ENCODE measurements around the gene TADA3. TPM values are rescaled to one million over a fixed set of nuclear protein-coding genes. Genes with fewer than 3 reads are reported as not detected.
A peak's percentile ranks its signal among the peaks of the same experiment; 100 is the strongest.
"Not testable (repeated sequence)": the region's sequence is repeated elsewhere in the genome, so short reads cannot be mapped to it uniquely, and the experiment has no call there.

Gene TADA3
- total and polyA plus RNA-seq, 2 experiments from 2014 or later: 97.2 to 137 TPM

DNA sequence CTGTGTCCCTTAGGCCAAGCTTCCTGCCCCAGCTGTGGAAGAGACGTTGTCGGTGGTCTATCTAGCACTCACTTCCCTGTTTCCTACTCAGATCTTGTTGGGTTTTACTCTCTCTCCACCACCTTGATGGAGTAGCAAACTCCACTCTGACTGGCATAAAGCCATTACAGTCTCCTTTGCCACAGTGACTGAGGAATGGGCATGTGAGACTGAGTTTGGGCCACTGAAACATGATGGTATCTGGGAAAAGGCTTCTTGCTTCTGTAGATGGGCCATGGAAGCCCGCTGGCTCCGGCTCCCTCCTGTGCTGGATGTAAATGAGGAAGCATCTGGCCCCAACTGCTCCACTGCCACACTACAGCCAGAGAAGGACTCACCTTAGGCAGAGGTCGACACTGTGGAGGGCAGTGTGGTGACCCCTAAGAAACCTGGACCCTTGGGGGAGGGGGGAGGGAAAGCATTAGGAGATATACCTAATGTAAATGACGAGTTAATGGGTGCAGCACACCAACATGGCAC, 13.1 kb downstream of the TADA3 start:
- no peak for DNase-seq (ENCODE audit: low read depth in 1 of 2, low spot score in 1 of 2)
- Histone ChIP-seq H3K4me3 (no peak overlapping the region), H3K27ac (no peak overlapping the region), H3K36me3 (peaks cover 31% of the 10 kb centered on the region), H3K27me3 (no peaks in the 10 kb centered on the region), H3K4me1 (ENCODE audit: low read depth) (no peaks in the 10 kb centered on the region), H3K9me3 (ENCODE audit: low read depth) (no peaks in the 10 kb centered on the region)
- TF ChIP-seq, protein P1, sequence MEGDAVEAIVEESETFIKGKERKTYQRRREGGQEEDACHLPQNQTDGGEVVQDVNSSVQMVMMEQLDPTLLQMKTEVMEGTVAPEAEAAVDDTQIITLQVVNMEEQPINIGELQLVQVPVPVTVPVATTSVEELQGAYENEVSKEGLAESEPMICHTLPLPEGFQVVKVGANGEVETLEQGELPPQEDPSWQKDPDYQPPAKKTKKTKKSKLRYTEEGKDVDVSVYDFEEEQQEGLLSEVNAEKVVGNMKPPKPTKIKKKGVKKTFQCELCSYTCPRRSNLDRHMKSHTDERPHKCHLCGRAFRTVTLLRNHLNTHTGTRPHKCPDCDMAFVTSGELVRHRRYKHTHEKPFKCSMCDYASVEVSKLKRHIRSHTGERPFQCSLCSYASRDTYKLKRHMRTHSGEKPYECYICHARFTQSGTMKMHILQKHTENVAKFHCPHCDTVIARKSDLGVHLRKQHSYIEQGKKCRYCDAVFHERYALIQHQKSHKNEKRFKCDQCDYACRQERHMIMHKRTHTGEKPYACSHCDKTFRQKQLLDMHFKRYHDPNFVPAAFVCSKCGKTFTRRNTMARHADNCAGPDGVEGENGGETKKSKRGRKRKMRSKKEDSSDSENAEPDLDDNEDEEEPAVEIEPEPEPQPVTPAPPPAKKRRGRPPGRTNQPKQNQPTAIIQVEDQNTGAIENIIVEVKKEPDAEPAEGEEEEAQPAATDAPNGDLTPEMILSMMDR (IDR thresholded peaks at IDR 0.05; ENCODE audit: low read depth, low read length): no peak

DNA sequence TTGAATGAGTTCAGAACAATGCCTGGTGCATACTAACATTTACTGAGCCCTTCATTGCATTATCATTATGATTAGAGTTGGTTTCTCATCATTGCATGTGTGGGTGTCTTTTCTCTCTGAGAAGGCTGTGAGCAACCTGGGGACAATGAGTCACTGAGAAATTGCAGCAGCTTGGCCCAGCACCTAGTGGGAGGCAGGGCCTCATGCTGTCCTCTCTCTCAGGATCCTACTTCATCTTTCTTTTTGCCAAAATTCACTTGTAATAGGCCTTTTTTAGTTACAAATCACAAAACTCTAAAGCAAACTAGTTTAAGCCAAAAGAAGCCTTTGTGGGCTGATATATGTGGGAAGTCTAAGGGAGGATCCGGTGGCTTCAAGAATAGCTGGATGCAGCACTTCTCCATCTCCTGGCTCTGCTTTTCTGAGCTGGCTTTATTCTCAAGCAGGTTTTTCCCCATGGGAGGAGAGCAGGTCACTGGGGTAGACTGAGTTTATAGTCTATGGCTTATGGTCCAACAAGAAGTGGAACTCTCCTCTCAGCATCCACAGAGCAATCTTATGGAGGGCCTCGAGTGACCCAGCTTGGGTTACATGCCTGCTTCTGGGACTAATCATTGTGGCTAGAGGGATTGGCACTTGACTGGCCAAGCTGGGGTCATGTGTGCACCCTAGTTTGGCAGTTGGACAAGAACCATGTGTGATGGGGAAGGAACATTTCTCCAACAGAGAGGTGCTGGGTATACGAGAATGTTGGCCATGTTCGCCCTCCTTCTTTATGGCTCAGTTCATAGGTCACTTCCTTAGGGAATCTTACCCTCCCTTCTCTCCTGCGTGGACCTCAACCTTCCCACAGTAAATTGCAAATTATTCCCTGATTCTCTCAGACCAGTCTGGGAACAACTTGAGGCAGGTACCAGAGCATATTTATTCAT, 13.9 kb downstream of the TADA3 start:
- H3K36me3 ChIP-seq: peaks cover 24% of the 10 kb centered on the region
- DNase-seq (ENCODE audit: low read depth in 1 of 2, low spot score in 1 of 2): peak in 1 of 2 donors; percentile 56
- H3K4me3 ChIP-seq: no peak overlapping the region
- TF ChIP-seq, protein P1 (IDR thresholded peaks at IDR 0.05; ENCODE audit: low read depth, low read length): no peak
- no peaks in the 10 kb centered on the region for H3K4me1 ChIP-seq (ENCODE audit: low read depth)
- no peaks in the 10 kb centered on the region for H3K27me3 ChIP-seq
- no peaks in the 10 kb centered on the region for H3K9me3 ChIP-seq (ENCODE audit: low read depth)
- H3K27ac ChIP-seq: no peak overlapping the region

DNA sequence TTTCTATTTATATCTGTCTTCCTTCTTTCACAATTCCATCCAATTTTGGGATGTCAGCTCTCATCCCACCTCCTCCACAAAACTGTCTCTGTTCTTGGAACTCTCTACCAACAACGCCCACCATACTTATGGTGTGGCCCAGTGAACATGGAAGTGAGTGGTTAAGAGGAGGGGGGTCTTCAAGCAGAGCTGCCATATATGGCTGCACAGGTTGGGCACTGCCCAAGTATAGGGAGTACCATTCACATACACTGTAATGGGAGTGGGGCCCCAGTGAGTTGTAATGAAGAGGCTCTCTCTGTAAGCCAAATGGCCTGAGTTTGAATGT, 14.6 kb downstream of the TADA3 start:
- Histone ChIP-seq H3K4me3 (no peak overlapping the region), H3K36me3 (peaks cover 18% of the 10 kb centered on the region), H3K9me3 (ENCODE audit: low read depth) (no peaks in the 10 kb centered on the region), H3K27me3 (no peaks in the 10 kb centered on the region), H3K4me1 (ENCODE audit: low read depth) (no peaks in the 10 kb centered on the region), H3K27ac (no peak overlapping the region)
- TF ChIP-seq, protein P1 (IDR thresholded peaks at IDR 0.05; ENCODE audit: low read depth, low read length): no peak
- DNase-seq (ENCODE audit: low read depth in 1 of 2, low spot score in 1 of 2): no peak

DNA sequence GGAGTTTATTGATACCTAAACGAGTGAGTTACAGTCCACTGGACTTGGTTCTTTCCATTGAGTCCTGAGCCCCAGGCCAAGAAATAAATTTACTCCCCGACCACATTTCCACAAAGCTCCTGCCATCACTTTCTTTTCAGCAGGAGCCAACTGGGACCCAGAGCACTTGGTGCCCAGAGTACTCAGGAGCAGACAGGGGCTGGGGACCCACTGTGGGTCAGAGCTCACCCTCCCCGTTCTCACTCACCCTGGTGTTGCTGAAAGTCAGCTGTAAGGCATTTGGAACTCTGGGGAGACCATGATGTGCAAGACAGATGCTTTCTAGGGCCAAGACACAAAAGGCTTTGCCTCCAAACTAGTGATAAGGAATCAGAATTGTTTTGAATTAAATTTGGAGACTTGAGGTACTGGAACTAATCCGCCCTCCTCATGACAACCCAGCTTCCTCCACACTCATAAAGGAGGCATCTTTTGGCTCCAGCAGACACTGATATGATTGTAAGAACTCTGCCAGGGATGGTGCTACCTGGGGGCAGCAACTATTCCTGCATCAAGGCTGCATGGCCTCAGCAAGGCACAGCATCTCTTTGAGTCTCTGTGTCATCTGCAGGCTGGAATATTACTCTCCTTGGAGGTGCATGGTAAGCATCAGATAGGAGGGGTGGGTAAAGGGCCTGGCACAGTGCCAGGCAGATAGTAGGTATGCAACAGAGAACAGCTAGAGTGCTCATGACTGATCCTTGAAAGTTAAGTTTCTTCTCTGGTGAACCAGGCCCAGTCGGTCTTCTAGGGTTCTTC, 15.2 kb downstream of the TADA3 start:
- Histone ChIP-seq H3K36me3 (peaks cover 13% of the 10 kb centered on the region), H3K27me3 (no peaks in the 10 kb centered on the region), H3K4me3 (no peak overlapping the region), H3K27ac (no peak overlapping the region), H3K4me1 (ENCODE audit: low read depth) (no peaks in the 10 kb centered on the region), H3K9me3 (ENCODE audit: low read depth) (no peaks in the 10 kb centered on the region)
- TF ChIP-seq, protein P1 (IDR thresholded peaks at IDR 0.05; ENCODE audit: low read depth, low read length): no peak
- DNase-seq (ENCODE audit: low read depth in 1 of 2, low spot score in 1 of 2): no peak

DNA sequence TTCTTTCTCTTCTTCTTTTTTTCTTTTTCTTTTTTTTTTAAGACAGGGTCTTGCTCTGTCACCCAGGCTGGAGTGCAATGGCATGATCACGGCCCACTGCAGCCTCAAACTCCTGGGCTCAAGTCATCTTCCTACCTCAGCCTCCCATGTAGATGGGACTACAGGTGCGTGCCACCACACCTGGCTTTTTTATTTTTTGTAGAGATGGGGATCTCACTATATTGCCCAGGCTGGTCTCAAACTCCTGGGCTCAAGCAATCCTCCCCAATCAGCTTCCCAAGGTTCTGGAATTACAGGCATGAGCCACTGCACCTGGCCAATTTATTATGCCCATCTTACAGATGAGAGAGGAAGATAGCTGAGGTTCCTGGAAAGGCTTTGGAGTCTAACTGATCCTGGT, 21.3 kb downstream of the TADA3 start:
- H3K27ac ChIP-seq; H3K27me3 ChIP-seq; H3K4me3 ChIP-seq; H3K4me1 ChIP-seq (ENCODE audit: low read depth); DNase-seq (ENCODE audit: low read depth in 1 of 2, low spot score in 1 of 2); H3K36me3 ChIP-seq; H3K9me3 ChIP-seq (ENCODE audit: low read depth): not testable (repeated sequence)

Measured in cardiac muscle cell (in vitro differentiated cells and primary cell).